DMS53 treated with DMSO at 0.1 percent for 48 hours (cell line): ENCODE data around the gene CARS2.
"Not testable (repeated sequence)": the region's sequence is repeated elsewhere in the genome, so short reads cannot be mapped to it uniquely, and the experiment has no call there.

Source experiments
- DNase-seq: peaks from one replicate; lab custom pipeline; 2025; ENCODE audit not compliant: unreplicated experiment; lab: John Stamatoyannopoulos, UW

The CARS2 gene

DNA sequence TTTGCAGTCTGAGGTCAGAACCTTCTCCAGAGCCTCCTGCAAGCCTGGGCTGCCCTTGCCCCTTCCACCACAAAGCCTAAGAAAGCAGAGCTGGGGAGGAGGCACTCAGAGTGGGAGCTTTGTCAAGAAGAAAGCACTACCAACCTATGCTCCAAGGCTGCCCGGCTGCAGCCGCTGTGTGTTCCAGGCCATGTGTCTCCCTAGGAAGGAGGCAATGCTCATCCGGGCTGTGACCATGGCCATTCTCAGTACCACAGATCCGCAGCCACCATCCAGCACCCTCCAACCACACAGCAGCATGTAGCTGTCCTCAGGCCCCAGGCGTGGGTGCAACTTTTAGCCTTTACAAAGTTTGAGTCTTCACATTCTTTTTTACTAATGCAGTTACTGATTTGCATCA, 22.0 kb downstream of the CARS2 start:
- DNase-seq: no peak

DNA sequence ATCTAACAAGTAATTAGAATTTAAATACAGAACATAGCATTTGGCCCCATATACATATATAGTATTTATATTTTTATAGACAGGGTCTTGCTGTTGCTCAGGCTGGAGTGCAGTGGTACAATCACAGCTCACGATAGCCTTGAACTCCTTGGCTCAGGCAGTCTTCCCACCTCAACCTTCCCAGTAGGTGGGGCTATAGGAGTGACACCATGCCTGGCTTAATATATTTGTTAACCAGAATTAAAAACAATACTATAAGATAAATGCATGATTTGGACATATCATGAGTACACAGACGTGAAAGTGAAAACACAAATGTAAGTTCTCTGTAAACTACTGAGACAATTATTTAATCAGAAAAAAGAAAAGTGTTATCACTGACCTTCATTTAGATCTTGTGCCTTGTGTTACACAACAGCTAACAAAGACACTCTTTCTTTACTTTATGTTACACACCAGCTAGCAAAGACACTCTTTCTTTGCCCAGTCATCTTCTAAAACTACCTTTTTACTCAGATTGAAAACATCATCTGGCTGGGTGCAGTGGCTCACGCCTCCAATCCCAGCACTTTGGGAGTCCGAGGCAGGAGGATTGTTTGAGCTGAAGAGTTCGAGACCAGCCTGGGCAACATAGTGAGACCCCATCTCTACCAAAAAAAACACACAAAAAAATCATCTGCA, 22.6 kb downstream of the CARS2 start:
- no peak for DNase-seq

- no peak for DNase-seq
Measured at GRCh38 chr13:110682746-110683145, 23.2 kb downstream of the CARS2 start.

- DNase-seq: no peak
Measured at GRCh38 chr13:110681868-110682550, 23.9 kb downstream of the CARS2 start.

DNA sequence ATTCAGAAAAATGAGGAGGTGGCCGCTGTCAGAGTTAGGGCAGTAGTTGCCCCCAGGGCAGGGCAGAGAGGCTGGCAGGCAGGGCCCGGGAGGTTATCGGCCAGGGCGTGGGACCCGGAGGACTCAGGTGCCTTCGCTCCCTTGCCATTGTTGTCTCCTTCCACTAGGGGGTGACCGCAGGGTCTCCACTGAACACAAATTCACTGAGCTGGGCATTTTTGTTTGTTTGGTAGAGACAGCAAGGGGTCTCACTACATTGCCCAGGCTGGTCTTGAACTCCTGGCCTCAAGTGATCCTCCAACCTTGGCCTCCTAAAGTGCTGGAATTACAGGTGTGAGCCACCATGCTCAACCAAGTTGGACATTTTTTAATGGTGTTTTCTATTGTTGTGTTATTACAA, 25.1 kb downstream of the CARS2 start:
- DNase-seq: no peak

DNA sequence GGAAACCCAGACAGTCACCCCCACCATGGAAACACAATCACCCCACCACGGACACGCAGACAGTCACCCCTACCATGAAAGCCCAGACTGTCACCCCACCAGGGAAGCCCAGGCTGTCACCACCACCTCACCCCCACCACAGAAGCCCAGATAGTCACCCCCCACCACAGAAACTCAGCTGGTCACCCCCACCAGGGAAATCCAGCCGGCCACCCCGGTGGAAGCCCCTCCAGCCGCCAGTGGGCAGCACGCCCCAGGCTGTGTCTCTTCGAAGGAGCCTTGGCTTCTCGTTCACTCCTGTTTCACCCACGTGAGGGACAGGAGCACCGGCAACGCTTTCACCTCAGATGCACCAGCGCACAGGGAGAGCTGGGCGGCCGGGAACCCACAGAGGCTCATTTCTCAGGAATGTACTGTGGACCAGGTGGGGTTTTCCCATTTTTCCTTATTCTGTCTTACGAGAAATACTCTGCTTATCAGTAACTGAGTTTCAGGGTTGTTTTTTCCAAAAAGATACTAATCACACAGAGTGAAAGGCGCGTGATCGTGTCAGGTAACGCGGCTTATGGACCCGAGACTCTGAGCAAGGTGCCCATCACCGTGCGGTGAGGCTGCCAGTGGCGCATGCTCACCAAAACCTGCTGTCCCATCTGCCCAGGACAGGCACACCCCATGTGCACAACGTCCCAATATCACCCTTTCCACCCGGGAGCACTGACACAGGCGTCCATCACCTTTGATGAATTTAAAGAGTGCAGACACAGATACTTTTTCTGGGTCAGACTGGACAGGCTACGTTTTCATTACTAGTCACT, 28.0 kb downstream of the CARS2 start:
- no peak for DNase-seq

DNA sequence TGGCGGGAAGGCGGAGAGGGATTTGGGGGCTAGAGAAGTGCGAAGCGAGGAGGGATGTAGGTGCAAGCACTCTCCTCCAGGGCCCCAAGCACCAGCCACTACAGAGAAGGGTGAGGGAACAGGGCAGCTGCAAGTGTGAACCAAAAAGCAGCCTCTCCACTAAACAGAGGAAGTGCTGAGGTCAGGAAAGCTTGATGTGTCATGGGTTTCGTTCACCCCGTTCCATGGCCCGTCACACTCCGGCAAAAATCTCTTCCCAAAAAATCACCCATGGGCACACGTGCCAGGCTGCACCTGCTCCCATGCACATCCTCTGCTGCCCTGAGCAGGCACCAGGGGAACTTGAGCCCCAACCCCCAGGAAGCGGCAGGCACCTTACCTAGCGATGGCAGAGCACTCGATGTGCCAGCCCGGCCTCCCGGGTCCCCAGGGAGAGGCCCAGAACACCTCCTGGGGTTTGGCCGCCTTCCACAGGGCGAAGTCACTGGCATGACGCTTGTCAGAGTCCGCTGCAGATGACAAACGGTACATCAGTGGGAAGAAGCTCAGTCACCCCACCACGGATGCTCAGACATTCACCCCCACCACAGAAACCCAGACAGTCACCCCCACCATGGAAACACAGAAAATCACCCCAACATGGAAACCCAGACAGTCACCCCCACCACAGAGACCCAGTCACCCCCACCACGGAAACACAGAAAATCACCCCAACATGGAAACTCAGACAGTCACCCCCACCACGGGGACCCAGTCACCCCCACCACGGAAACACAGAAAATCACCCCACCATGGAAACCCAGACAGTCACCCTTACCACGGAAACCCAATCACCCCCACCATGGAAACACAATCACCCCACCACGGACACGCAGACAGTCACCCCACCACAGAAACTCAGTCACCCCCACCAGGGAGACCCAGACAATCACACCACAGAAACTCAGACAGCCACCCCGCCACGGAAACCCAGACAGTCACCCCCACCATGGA, 29.0 kb downstream of the CARS2 start:
- no peak for DNase-seq

DNA sequence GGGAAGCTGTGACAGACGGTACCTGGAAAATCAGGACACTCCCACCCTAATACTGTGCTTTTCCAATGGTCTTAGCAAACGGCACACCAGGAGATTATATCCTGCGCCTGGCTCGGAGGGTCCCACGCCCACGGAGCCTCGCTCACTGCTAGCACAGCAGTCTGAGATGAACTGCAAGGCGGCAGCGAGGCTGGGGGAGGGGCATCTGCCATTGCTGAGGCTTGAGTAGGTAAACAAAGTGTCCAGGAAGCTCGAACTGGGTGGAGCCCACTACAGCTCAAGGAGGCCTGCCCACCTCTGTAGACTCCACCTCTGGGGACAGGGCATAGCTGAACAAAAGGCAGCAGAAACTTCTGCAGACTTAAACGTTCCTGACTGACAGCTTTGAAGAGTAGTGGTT, 36.1 kb downstream of the CARS2 start:
- DNase-seq: not testable (repeated sequence)

DNA sequence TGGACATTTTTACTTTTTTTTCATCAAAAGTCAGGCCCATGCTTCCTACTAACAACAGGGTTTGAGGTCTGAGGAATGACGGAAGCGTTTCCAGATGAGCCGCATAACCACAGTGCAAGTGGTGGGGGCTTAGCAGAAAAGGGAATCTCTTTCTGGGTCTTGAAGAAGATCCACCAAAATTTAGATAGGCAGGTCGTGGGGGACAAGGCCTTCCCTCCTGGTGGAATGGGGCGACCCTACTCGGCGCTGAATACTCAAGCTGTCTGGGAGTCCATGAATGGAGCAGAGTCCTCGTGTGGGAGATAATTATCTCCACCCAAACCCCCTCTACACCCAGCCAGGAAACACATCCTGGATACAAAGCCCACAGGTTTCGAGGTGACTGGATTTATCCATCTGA, 36.9 kb downstream of the CARS2 start:
- DNase-seq: no peak

DNA sequence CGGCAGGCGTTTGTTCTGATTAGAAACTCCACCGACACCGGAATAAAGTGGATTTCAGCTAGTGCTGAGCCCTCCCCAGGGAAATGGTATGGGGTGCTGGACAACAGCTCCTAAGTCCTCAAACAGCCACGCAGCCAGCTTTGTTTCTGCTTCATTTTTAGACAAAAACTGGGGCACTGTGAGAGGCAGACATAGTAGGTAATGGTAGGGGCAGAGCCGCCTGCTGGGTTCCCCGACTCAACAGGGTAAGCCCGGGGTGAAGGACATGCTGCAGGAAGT, 39.7 kb downstream of the CARS2 start:
- no peak for DNase-seq

DNA sequence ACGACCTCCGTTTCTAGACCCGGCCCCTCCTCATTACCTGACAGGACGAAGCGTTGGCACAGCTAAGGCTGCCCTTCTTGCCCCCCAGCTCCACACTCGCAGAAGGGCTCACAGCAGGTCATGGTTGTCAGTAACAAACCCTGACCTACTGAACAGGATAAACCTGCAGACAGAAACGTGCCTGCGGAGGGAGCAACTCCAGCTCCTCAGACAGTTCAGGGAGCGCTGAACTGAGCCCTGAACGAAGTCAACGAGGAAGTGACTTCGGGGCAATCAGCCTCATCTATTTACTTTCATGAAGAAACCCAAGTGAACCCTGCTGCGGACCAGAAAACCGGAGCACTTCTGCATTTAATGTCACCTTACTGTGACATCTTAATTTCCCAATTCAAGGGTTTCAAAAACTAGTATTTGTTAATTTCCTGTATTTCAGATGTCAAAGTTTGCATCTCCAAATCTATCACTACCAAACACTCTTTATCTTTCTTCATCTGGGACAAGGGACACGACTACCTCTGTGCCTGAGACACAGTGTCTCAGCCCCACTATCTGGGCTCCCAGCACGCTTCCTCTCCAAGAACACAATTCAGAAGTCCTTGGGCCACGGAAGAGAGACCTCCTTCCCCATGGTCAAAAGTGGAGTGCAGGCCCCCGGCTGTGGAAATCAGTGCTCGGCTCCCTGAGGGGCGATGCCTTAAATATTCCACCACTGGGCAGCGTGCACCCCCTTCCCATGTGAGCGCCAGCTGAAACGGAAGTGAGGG, 40.2 kb downstream of the CARS2 start:
- no peak for DNase-seq

GRCh38 chr13:110664673-110665072, 41.2 kb downstream of the CARS2 start:
- no peak for DNase-seq

- DNase-seq: no peak
Measured at GRCh38 chr13:110664041-110664440, 41.9 kb downstream of the CARS2 start.

- DNase-seq: no peak
Measured at GRCh38 chr13:110663491-110663890, 42.4 kb downstream of the CARS2 start.

DNA sequence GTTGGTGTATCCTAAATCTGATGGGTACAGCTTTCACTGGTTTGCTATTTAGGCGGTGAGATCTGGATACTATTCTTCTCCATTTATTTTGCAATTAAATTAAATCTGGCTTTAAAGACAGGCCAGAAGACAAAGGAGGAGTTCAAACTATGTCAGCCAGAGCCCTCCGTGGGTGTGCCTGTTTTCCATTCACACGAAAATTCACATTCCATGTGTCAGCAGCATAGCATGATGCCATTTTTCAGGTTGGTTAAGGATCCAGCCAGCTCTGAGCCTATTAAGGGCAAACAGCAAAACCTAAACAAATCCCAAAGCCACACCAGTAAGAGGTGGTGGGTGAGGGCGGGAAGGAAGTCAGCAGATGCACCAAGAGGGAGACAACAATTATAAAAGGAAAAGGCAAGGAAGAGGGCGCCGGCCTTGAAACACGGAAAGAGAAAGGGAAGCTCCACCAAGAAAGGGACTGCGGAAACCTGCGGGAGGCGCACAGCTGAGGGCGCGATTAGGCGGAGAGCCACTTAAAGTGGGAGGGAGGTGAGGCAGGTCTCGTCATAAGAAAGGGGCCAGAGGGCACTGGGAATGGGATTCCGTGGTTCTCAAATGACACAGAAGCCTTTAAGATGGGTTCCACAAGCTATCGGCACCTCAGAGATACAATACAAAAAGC, 43.0 kb downstream of the CARS2 start:
- DNase-seq: no peak

DNA sequence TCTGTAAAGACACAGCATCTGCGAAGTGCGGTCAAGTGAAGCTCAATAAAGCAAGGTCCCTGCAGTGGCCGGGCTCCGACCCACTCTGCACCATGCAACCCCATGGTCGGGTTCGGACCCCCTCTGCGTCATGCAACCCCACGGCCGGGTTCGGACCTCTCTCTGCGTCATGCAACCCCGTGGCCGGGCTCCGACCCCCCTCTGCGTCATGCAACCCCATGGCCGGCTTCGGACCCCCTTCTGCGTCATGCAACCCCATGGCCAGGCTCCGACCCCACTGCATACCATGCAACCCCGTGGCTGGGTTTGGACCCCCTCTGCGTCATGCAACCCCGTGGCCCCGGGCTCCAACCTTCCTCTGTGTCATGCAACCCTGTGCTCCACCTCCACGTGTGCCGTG, 43.8 kb downstream of the CARS2 start:
- DNase-seq: no peak

DNA sequence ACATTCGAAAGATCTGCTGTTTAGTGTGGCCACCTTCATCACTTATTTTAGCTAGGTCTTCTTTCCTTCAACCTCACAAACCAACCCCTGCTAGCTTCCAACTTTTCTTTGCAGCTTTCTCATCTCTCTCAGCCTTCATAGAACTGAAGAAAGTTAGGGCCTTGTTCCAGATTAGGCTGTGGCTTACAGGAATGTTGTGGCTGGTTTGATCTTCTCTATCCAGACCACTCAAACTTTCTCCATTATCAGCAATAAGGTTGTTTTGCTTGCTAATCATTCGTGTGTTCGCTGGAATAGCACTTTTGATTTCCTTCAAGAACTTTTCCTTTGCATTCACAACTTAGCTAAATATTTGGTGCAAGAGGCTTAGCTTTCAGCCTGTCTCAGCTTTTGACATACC, 44.7 kb downstream of the CARS2 start:
- no peak for DNase-seq

- DNase-seq: not testable (repeated sequence)
Measured at GRCh38 chr13:110658218-110658911, 47.6 kb downstream of the CARS2 start.

DNA sequence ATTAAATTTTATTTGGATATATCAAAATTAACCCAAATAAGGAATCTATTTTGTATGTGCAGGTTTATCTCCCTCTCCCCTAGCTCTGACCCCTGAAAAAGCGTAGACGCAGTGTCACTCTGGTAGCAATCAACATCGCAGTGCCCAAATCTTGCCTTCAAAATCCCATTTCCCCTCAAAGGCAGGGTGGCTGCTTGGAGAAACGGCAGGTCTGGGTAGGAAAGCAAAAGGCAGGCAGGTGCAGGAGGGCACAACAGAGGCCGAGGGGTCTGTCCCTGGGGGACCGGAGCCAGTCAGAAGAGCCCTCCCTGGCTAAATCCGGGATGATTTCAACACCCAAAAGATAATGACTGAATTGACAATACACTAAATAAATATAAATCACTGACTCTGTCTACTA, 48.7 kb downstream of the CARS2 start:
- DNase-seq: no peak
